ENCODE measurements around the gene SNX11.

Gene SNX11

GRCh38 chr17:48134912-48135480, 27.4 kb downstream of the SNX11 start:
- no peak for DNase-seq

DNA sequence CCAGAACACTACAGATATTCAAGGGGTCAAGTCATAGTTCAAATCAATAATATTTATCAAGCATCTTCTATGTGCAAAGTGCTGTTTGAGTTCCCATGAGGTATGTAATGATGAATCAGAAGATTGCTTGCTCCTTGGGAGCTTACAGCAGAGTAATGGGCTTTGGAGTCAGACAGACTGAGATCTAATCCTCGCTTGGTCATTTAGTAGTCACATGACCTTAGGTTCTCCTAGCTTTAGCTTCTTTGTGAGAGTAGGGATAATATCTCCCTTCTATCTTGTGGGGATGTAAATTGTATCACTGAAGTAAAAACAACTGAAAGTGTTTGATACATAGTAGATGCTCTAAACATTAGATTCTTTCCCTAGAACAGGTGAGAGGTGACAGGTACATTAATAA, 30.1 kb downstream of the SNX11 start:
- DNase-seq, result no peak

DNA sequence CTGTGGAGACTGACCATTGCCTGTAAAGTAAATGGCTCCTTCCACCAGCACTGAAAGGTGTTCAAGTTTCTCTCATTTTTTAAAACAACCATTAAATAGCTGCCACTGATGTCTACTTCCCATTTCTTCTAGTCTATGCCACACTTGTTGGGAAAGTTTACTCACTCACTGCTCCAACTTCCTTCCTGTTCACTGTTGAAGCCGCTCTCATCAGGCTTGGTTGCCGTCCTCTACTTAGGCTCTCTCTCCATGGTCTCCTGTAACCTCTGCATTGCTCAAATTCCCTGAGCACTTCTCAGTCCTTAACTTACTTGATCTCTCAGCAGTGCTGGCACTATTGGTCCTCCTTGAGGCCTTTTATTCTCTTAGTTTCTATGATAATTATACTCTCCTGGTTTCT, 32.4 kb downstream of the SNX11 start:
- no peak for DNase-seq

DNA sequence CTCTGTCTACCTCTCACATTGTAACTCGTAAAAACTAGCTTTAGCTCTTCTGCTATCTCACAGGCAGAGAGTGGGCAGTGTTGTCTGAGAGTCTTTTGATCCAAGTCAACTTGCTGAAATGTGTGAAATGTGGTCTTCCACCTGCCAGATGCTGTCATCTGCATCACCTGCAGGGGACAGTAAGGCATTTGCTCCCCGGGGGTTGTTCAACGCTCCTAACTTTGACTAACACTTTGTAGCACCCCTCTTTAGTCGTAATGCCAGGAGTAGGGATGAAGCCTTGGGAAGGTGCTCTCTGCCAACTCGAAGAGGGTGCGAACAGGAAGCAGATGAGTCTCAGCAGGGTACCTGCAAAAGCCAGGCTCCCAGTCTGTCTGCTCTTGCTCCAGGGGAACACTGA, 36.1 kb downstream of the SNX11 start:
- no peak for DNase-seq

DNA sequence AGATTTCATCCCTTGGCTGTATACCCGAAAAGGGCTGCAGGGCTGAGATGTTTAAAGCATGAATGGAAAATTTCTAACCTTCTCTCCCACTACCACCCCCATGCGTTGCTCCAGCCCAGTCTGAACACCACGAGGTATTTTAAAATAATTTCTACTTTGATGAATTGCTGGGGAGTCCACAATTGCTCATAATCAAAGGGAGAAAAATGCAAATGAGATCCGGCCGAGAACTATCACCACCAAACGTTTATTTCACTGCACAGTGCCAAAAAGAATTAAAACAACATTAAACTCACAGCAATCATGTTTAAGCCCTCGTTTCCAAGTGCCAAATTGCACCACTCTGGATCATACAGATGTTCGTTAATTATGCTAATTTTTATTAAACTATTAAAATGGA, 36.7 kb downstream of the SNX11 start:
- DNase-seq, result no peak

DNA sequence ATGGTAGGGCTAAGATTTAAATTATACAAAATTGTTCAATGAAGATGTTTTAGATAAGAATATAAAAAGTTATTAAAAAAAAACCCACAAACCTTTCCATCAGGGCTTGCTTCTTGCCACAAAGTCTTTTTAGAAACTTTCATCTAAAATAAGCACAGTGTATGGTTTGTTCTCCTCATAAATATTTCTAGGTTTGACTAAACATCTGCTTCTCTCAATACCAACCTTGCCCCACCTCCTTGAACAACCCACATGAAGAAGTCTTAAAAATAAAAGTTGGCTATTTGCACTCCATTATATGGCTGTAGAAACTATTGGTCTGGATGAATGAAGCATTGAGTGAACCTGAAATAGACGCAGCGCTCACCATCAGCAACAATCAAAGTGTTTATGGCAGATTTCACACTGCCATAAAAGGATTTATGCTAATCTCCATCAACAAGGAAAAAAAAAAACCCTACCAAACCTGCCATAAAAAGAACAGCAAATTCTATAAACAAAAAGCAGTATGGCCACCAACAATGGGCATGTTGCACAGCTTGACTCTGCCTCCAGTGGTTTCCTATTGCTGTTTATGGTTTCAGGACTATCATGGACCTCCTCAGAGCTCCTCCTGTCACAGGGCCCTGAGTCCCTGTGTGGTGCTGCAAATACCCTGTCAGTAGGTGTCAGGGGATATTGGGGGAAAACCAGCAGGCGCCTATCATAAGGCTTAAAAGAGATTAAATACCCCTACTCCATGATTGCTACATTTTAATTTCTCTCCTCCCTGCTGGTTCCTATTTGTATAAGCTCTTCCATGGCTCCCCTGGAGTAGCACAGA, 37.6 kb downstream of the SNX11 start:
- no peak for DNase-seq

DNA sequence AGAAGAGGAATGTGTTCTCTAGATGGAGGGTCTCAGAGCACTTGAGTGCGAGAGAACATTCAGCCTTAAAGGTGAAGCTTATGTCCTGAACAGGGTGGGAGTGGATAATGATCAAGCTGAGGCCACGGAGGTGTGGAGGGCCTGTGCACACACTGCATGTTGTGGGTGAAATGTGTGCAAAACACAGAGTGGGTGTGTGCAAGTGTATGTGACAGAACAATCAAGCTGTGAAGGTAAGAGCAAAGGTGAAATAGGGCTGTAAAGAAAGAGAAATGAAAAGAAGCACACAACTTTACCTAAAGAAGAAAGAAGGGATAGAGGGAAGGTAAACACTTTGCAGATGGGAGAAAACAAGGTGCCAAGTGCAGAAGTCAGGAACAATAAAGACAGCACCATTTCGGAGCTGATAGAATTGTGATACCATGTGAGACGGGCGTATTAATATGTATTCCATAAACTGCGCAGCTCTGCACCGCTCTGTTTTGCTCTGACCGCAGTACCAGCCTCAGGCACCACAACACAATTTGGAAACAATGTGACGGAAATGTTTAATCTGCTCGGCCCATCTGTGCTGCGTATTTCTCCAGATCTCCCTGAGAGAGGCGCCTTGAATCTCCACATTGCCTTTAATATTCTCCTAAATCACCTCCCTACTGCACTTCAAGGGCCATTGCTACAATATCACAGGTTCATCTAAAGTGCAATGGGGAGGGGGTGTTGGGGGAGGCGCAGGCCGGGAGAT, 40.6 kb downstream of the SNX11 start:
- no peak for DNase-seq

GRCh38 chr17:48148854-48149786, 41.6 kb downstream of the SNX11 start:
- DNase-seq, result no peak

DNA sequence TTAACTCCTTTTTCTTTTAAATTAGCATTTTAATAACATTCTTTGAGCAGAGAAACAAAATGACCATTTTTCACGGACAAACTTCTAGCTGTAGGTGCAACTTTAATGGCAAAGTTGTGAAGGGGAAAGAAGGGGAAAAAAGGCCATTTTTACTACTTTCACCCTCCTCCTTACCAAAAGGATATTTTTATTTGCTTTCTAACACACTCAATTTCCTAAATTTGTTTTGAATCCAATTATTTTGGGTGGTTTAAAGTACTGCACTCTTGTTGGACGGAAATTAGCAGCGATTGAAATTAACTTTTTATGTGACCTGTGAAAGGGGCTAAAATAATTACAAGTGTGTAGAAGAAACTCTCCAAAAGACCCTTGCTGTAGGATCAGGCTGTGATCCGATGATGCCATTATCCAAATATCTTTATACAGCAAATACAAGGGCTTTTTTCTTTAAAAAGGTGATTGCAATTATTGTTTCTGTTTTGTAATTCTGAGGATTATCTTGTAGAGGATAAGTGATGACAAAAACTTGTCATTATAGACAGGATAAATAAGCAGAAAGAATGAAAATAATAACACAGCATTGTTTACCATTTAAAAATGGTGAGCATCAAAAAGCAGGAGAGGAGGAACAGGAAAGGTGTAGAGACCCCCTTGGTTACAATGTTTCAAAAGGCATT, 42.4 kb downstream of the SNX11 start:
- DNase-seq, result no peak

DNA sequence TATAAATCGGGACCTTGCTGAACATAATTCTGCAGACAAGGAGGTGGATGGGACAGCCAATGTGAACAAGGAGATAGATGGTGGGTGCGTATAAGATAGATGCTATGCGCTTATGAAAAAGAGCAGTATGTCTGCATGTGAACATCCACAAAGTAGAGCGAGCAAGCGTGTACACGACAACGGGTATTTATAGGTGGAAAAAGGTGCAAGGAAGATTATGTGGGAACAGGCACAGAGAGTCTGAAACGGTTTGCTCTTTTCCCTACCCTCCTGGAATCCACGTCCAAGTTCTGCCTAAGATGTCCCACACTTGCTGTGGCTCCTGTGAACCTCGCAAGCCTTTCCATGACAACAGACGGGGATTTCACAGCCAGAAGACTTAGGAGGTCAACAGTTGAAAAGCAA, 43.0 kb downstream of the SNX11 start:
- no peak for DNase-seq

DNA sequence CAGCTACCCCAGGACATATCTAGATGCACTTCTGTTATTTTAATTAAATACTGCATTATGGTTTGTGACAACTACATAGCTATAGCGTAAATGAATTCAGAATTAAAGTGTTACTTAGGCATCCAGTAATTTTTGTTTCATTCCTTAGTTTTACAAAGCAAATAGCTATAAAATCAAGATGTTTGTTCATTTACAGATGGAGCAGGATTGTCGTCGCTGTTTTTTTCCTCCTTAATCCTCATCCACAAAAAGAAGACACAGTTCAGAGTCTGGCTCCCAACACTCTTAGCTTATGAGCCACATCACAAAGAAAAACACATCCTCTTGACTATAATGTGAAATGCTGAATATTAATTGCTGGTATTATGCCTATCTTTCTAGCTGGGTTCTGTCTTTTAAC, 43.7 kb downstream of the SNX11 start:
- DNase-seq, result no peak

DNA sequence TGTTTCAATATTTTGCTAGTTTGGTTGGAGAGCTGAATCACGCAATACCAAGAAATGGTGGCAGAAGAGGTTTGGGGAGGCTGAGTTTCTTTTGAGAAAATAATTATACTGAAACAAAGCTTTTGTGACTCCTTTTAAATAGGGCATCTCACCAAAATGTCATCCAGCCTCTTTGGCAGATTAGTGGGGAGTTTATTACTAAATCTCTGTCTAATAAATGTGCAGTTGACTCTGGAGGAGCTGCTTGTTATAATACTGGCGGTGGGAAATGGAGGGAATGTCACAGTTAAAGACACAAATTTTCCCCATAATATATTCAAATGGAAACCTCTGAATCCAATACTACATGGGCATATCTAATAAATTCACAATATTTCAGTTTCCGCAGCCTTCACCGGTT, 44.7 kb downstream of the SNX11 start:
- DNase-seq, result no peak

GRCh38 chr17:48153691-48154358, 46.3 kb downstream of the SNX11 start:
- no peak for DNase-seq

DNA sequence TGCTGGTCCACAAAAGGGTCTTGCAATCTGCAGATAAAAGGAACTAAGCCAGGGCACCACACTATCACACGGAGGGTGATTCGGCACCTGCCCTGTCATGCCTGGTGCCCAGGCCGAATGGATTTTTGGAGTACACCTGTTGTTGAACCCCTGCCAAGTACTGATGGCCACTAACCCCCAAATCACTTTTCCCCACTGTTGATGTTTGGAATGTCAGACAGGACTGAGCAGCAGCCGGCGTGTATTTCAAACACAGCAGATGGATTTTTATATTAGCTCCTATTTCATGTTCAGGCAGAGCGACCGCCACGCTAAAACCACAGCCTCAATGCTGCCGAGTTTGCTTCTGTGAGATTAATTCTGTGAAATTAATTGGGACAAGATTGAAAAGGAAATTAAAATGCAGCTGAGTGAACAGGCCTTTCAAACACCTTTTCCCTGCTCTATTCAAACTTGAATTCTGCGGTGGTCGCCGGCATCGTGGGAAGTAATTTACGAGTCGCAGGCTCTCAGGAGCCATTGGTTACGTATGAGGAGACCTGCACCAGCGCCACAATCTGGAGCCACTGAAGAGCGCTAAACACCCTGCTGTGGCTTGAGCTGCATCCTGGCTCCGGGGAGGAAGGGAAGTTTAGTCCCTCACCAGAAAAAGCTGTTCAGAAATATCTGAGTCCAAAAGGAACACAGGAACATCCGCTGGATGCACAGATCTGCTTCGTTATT, 48.5 kb downstream of the SNX11 start:
- DNase-seq, result peak; percentile 15

GRCh38 chr17:48159232-48159631, 51.7 kb downstream of the SNX11 start:
- no peak for DNase-seq

DNA sequence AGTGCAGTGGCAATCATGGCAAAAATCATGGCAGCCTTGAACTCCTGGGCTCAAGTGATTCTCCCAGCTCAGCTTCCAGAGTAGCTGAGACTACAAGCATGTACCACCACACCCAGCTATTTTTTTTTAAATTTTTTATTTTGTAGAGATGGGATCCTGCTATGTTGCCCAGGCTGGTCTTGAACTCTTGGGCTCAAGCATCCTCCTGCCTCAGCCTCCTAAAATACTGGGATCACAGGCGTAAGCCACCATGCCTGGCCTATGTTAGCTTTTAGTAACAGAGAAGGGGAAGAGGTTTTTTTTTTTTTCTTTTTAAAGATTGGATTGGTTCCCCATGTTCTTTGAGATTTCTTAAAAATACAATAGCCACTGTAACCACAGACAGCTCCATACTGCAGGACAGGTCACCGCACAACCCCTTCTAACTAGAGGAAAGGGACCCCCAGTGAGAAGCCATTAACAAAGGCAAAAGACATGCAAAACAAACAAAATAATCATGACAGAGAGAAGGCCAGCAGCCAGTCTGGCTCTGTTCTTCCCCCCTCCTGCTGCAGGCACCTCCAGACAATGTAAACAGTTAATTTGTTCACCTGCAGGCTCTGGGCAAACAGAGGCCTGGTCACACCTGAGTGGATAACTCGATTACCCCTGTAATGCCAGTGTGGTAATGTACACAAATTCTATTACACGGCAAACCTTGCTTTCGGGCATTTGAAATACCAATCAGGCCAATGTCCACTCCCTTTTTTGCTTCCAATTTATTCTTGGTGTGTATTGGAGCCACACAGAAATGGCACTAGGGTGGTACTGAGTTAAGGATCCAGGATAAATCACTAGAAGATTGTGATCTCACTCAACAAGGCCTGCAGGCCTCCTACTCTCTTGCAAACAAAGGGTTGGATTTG, 52.9 kb downstream of the SNX11 start:
- DNase-seq, result peak; percentile 73

DNA sequence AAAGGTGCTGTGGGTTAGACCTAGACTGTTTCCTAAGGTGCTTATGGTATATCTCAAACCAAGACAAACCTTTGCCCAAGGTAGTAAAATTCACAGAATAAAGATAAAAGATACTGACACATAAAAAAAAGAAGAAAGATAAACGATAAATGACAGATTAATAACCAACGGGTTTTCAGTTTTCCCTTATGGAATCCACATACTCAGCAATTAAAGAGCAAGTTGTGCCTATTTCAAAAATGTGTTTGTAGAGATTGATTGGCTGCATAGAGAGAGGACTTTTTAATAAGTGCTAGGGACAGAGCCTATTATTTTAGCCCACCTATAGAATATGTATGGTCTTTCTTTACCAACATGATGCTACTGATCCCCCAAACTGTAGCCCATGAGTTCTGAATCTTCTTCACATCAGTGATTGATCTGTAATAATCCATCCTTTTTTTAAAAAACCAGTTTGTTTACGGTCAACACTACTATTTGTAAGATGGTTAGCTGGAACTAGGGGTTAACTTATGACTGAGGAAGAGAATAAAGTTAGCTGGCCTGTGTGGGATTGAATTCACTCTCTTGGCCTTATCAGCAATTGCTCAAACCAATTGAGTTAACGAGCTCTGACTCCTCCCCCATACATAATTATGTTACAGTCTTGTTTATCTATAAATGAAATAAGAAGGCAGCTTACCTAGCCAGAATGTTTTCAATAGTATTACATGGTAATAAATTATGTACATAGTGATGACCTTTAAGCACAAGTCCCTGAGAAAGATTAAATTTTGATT, 53.8 kb downstream of the SNX11 start:
- DNase-seq, result no peak

- DNase-seq, result no peak
Observed at GRCh38 chr17:48162306-48162934, 54.9 kb downstream of the SNX11 start.
